ENCODE data around the gene MOSMO.

GRCh38 chr16:21997697-21998480 is 10.0 kb upstream of the MOSMO start:
- TF ChIP-seq, protein P1, sequence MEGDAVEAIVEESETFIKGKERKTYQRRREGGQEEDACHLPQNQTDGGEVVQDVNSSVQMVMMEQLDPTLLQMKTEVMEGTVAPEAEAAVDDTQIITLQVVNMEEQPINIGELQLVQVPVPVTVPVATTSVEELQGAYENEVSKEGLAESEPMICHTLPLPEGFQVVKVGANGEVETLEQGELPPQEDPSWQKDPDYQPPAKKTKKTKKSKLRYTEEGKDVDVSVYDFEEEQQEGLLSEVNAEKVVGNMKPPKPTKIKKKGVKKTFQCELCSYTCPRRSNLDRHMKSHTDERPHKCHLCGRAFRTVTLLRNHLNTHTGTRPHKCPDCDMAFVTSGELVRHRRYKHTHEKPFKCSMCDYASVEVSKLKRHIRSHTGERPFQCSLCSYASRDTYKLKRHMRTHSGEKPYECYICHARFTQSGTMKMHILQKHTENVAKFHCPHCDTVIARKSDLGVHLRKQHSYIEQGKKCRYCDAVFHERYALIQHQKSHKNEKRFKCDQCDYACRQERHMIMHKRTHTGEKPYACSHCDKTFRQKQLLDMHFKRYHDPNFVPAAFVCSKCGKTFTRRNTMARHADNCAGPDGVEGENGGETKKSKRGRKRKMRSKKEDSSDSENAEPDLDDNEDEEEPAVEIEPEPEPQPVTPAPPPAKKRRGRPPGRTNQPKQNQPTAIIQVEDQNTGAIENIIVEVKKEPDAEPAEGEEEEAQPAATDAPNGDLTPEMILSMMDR (conservative IDR thresholded peaks at IDR 0.05): no peak
- TF ChIP-seq EZH2 (IDR thresholded peaks at IDR 0.05; ENCODE audit: low read depth): no peak

Data from PC-9 (cell line).